HFFc6 (cell line): Measurements from ENCODE around the gene MORC2. TPM values are rescaled to one million over a fixed set of nuclear protein-coding genes. Genes with fewer than 3 reads are reported as not detected.

ENCODE experiments used
- DNase-seq: peaks from one replicate; pipeline ENCODE4 v3.0.0-alpha.2; 2018
- H3K27ac Mint-ChIP-seq: 2 replicates; pipeline ENCODE4 v1.8.0; 2020; ENCODE audit warnings: mild to moderate bottlenecking, mixed read lengths
- H3K27me3 Mint-ChIP-seq: 2 replicates; pipeline ENCODE4 v1.8.0; 2021; ENCODE audit warnings: mild to moderate bottlenecking, moderate library complexity, mixed read lengths; ENCODE audit not compliant: insufficient read depth
- H3K36me3 Mint-ChIP-seq: 2 replicates; pipeline ENCODE4 v1.8.0; 2021; ENCODE audit warnings: low read depth, mixed read lengths
- H3K4me1 Mint-ChIP-seq: 2 replicates; pipeline ENCODE4 v1.8.0; 2020; ENCODE audit warnings: low read depth, mixed read lengths
- H3K4me3 Mint-ChIP-seq: 2 replicates; pipeline ENCODE4 v1.8.0; 2020; ENCODE audit warnings: mild to moderate bottlenecking, moderate library complexity, mixed read lengths
- H3K9me3 Mint-ChIP-seq: 2 replicates; pipeline ENCODE4 v1.8.0; 2020; ENCODE audit warnings: mild to moderate bottlenecking, mixed read lengths
- total RNA-seq, 6 experiments: library from RNA; stranded (reverse); fragmentation: NEBNext Ultra II Directional; extraction: Animal tissue kit (Norgen Biotek cat#: 25700); gene quantifications; 2 replicates in 1 of 6; 3 replicates in 5 of 6; pipeline ENCODE4 v1.2.3, GENCODE V29; 2021
- TF ChIP-seq, protein P1 (sequence below): fragments of 200-600 bp; sonication (generic); IDR thresholded peaks from 2 replicates; pipeline ENCODE4 v1.5.0; 2021; ENCODE audit warnings: antibody characterized with exemption, mild to moderate bottlenecking

The MORC2 gene
- total RNA-seq, 6 experiments from 2014 or later, result 22.0 to 30.5 (median 24.5) TPM

- H3K9me3 Mint-ChIP-seq, result no peaks in the 10 kb centered on the region
- DNase-seq, result no peak
- H3K36me3 Mint-ChIP-seq, result peaks cover 30% of the 10 kb centered on the region
- no peaks in the 10 kb centered on the region for H3K4me1 Mint-ChIP-seq
- no peak overlapping the region for H3K4me3 Mint-ChIP-seq
- H3K27ac Mint-ChIP-seq, result no peak overlapping the region
- TF ChIP-seq, protein P1, sequence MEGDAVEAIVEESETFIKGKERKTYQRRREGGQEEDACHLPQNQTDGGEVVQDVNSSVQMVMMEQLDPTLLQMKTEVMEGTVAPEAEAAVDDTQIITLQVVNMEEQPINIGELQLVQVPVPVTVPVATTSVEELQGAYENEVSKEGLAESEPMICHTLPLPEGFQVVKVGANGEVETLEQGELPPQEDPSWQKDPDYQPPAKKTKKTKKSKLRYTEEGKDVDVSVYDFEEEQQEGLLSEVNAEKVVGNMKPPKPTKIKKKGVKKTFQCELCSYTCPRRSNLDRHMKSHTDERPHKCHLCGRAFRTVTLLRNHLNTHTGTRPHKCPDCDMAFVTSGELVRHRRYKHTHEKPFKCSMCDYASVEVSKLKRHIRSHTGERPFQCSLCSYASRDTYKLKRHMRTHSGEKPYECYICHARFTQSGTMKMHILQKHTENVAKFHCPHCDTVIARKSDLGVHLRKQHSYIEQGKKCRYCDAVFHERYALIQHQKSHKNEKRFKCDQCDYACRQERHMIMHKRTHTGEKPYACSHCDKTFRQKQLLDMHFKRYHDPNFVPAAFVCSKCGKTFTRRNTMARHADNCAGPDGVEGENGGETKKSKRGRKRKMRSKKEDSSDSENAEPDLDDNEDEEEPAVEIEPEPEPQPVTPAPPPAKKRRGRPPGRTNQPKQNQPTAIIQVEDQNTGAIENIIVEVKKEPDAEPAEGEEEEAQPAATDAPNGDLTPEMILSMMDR, result no peak
- H3K27me3 Mint-ChIP-seq, result no peaks in the 10 kb centered on the region
These were observed 22.9 kb downstream of the MORC2 start for GRCh38 chr22:30945653-30946052.

- peaks cover 30% of the 10 kb centered on the region for H3K36me3 Mint-ChIP-seq
- no peaks in the 10 kb centered on the region for H3K4me1 Mint-ChIP-seq
- no peak overlapping the region for H3K4me3 Mint-ChIP-seq
- H3K27ac Mint-ChIP-seq, result no peak overlapping the region
- H3K9me3 Mint-ChIP-seq, result no peaks in the 10 kb centered on the region
- no peaks in the 10 kb centered on the region for H3K27me3 Mint-ChIP-seq
- no peak for DNase-seq
- TF ChIP-seq, protein P1, result no peak
These were observed 23.6 kb downstream of the MORC2 start for GRCh38 chr22:30944986-30945385.

GRCh38 chr22:30943368-30943767, 25.2 kb downstream of the MORC2 start:
- peaks cover 40% of the 10 kb centered on the region for H3K36me3 Mint-ChIP-seq
- no peak for DNase-seq
- H3K27ac Mint-ChIP-seq, result no peak overlapping the region
- no peak overlapping the region for H3K4me3 Mint-ChIP-seq
- H3K4me1 Mint-ChIP-seq, result no peaks in the 10 kb centered on the region
- no peaks in the 10 kb centered on the region; the same call in 1 of the 2 replicates for H3K27me3 Mint-ChIP-seq
- H3K9me3 Mint-ChIP-seq, result no peaks in the 10 kb centered on the region
- TF ChIP-seq, protein P1, result no peak

GRCh38 chr22:30941363-30941740, 27.2 kb downstream of the MORC2 start:
- TF ChIP-seq, protein P1, result no peak
- Mint-ChIP-seq H3K9me3 (no peaks in the 10 kb centered on the region), H3K4me3 (no peak overlapping the region), H3K27me3 (no peaks in the 10 kb centered on the region; the same call in 1 of the 2 replicates), H3K27ac (no peak overlapping the region), H3K4me1 (no peaks in the 10 kb centered on the region), H3K36me3 (peaks cover 41% of the 10 kb centered on the region)
- no peak for DNase-seq

- Mint-ChIP-seq H3K9me3 (no peaks in the 10 kb centered on the region), H3K27me3 (no peaks in the 10 kb centered on the region; the same call in 1 of the 2 replicates), H3K36me3 (peaks cover 42% of the 10 kb centered on the region), H3K4me3 (no peak overlapping the region), H3K27ac (no peak overlapping the region), H3K4me1 (no peaks in the 10 kb centered on the region)
- TF ChIP-seq, protein P1, result no peak
- DNase-seq, result no peak
These were observed 27.8 kb downstream of the MORC2 start for GRCh38 chr22:30940685-30941362.
